GM21447 (cell line): ENCODE data around the gene BCL2.
"Not testable (repeated sequence)": the region's sequence is repeated elsewhere in the genome, so short reads cannot be mapped to it uniquely, and the experiment has no call there.

Experiments used
- ATAC-seq: cut with Tn5 transposase; IDR thresholded peaks from one replicate; pipeline ENCODE4 v1.9.1; 2021; ENCODE audit not compliant: unreplicated experiment

BCL2 gene

GRCh38 chr18:63206433-63207142 is 113.0 kb downstream of the BCL2 start:
- ATAC-seq, result no peak

GRCh38 chr18:63205791-63206252 is 113.7 kb downstream of the BCL2 start:
- no peak for ATAC-seq

GRCh38 chr18:63203497-63203896 is 116.1 kb downstream of the BCL2 start:
- ATAC-seq, result no peak

- ATAC-seq, result no peak
Observed at GRCh38 chr18:63202828-63203227, 116.7 kb downstream of the BCL2 start.

- ATAC-seq, result not testable (repeated sequence)
Observed at GRCh38 chr18:63201456-63201855, 118.1 kb downstream of the BCL2 start.

GRCh38 chr18:63199743-63200241 is 119.8 kb downstream of the BCL2 start:
- no peak for ATAC-seq

GRCh38 chr18:63198868-63199742 is 120.5 kb downstream of the BCL2 start:
- ATAC-seq, result no peak

- no peak for ATAC-seq
Observed at GRCh38 chr18:63198098-63198760, 121.3 kb downstream of the BCL2 start.

- no peak for ATAC-seq
Observed at GRCh38 chr18:63197246-63197869, 122.2 kb downstream of the BCL2 start.

- no peak for ATAC-seq
Observed at GRCh38 chr18:63195326-63196159, 124.0 kb downstream of the BCL2 start.

- ATAC-seq, result peak; percentile 46
Observed at GRCh38 chr18:63192885-63193349, 126.7 kb downstream of the BCL2 start.

- ATAC-seq, result peak; percentile 5
Observed at GRCh38 chr18:63192126-63192884, 127.3 kb downstream of the BCL2 start.

- no peak for ATAC-seq
Observed at GRCh38 chr18:63191413-63191812, 128.2 kb downstream of the BCL2 start.

GRCh38 chr18:63190838-63191237 is 128.7 kb downstream of the BCL2 start:
- not testable (repeated sequence) for ATAC-seq

- no peak for ATAC-seq
Observed at GRCh38 chr18:63189817-63190216, 129.8 kb downstream of the BCL2 start.

GRCh38 chr18:63189041-63189440 is 130.5 kb downstream of the BCL2 start:
- ATAC-seq, result no peak

- ATAC-seq, result no peak
Observed at GRCh38 chr18:63187791-63188460, 131.6 kb downstream of the BCL2 start.

GRCh38 chr18:63187223-63187574 is 132.4 kb downstream of the BCL2 start:
- ATAC-seq, result no peak
